HUES6 (cell line): ENCODE data around the gene BAX.

Experiments
- H3K27ac ChIP-seq: 2 replicates; pipeline ENCODE4 v1.7.0; 2013; ENCODE audit warnings: low read depth, mild to moderate bottlenecking, low read length, inconsistent platforms
- H3K27me3 ChIP-seq: 2 replicates; pipeline ENCODE4 v1.6.1; 2013; ENCODE audit warnings: low read length; ENCODE audit not compliant: control insufficient read depth, insufficient read depth
- H3K36me3 ChIP-seq: 2 replicates; pipeline ENCODE4 v1.6.1; 2013; ENCODE audit warnings: low read length; ENCODE audit not compliant: control insufficient read depth, insufficient read depth
- H3K4me1 ChIP-seq: 2 replicates; pipeline ENCODE4 v1.6.1; 2013; ENCODE audit warnings: low read length; ENCODE audit not compliant: control insufficient read depth, insufficient read depth
- H3K4me3 ChIP-seq: 2 replicates; pipeline ENCODE4 v1.5.1; 2013; ENCODE audit warnings: low read depth, low read length
- H3K9ac ChIP-seq: one replicate; pipeline ENCODE4 v1.6.1; 2013; ENCODE audit warnings: mild to moderate bottlenecking, low read length
- H3K9me3 ChIP-seq: 2 replicates; pipeline ENCODE4 v1.6.1; 2013; ENCODE audit warnings: low read depth, low read length; ENCODE audit not compliant: control insufficient read depth, insufficient read depth

Gene BAX

DNA sequence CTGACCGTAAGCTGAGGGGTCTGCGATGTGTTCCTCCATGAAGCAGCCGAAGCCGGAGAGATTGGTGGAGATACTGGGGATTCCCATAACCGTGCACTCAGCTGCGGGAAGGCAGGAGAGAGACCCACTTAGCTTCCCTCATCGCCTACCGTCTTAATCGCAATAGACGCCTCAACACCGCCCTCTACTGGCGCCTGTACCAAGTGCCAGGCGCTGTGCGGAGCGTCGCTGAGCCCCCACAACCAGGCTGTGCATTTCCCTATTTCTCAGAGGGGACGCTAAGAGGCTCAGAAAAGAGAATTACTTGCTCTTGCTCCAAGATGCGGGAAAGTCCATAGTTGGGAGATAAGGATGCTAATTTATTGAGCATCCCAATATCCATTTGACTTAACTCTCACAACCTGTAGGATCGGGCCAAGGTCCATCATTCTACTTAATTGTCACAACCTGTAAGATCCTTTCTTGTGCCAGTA lies 16.3 kb downstream of the BAX start:
- H3K9ac ChIP-seq = no peak overlapping the region
- H3K4me3 ChIP-seq = no peak overlapping the region

DNA sequence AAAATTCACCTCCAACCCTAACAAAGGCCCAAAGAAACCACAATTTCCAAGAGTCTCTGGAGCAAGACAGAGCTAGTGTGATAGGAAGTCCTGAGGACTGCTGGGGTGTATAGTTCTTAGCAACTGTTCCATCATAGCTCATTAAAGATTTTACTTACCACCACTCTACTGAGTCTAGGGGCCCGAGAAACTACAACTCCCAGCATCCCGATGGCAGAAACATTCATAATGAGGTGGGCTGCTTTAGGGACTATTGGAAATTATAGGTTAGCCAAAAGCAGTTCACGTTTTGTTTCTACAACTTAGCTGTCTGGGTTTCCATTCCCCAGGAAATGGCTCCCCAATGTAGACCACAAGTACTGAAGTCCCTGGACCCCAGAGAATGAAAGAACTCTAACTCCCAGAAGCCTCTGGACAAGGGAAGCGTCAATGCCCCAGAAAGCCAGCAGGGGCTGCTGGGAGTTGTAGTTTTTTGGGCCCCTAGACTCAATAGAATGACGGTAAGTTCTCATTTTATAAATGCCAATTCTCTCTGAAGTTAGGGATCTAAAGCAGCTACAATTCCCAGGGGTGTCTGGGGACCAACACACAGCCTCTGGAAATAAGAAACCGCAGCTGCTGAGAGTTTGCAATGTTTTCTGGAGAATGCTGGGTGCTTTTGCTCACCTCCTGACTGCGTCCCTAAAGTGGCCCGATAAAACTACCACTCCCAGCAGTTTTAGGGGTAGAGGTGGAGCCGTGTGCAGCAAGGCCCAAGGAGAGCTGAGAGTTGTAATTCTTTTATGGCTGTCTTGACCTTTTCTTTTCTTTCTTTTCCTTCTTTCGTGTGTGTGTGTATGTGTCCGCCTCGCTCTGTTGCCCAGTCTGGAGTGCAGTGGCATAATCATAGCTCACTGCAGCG lies 21.5 kb downstream of the BAX start:
- Histone ChIP-seq H3K9ac (no peak overlapping the region), H3K9me3 (no peaks in the 10 kb centered on the region), H3K27me3 (no peaks in the 10 kb centered on the region), H3K4me3 (no peak overlapping the region), H3K4me1 (no peaks in the 10 kb centered on the region), H3K36me3 (peaks cover 40% of the 10 kb centered on the region), H3K27ac (no peak overlapping the region)

More for the DNA sequence above, 16.3 kb downstream of the BAX start:
- Histone ChIP-seq H3K36me3 (peaks cover 46% of the 10 kb centered on the region), H3K4me1 (peaks cover 8% of the 10 kb centered on the region; the same call in 1 of the 2 replicates), H3K27me3 (no peaks in the 10 kb centered on the region), H3K27ac (no peak overlapping the region), H3K9me3 (no peaks in the 10 kb centered on the region)

DNA sequence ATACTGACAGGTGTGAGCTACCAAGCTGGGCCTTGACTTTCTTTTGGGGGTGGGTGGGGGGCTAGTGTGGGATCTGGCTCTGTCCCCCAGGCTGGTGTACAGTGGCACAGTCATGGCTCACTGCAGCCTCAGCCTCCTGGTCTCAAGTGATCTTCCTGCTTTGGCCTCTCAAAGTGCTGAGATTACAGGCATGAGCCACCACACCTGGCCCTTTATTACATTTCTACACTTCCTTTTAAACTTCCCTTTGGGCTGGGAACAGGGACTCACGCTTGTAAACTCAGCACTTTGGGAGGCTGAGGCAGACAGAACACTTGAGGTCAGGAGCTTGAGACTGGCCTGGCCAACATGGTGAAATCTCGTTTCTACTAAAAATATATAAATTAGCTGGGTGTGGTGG lies 22.4 kb downstream of the BAX start:
- no peak overlapping the region for H3K9ac ChIP-seq
- H3K27ac ChIP-seq = no peak overlapping the region
- H3K36me3 ChIP-seq = peaks cover 47% of the 10 kb centered on the region
- no peaks in the 10 kb centered on the region for H3K27me3 ChIP-seq
- H3K9me3 ChIP-seq = no peaks in the 10 kb centered on the region
- no peak overlapping the region for H3K4me3 ChIP-seq
- H3K4me1 ChIP-seq = no peaks in the 10 kb centered on the region

DNA sequence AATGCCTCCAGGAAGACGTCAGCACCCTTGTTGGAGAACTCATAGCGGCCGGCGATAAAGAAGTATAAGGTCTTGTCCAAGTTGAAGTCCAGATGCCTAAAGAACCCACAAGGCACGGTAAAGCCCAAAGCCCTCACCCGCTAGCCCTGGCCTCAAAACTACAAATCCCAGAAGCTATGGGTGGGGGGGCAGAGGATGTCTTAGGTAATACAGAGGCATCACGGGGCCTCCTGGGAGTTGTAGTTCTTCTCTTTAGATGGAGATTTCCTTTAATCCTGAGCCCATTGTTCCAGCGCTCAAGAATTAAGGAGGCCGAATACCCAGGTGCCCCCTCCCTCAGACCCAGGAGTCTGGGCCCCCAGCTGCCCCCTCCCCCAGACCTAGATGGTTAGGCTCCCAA lies 27.6 kb downstream of the BAX start:
- H3K9ac ChIP-seq = no peak overlapping the region
- peaks cover 57% of the 10 kb centered on the region for H3K36me3 ChIP-seq
- H3K9me3 ChIP-seq = no peaks in the 10 kb centered on the region
- H3K4me1 ChIP-seq = no peaks in the 10 kb centered on the region
- H3K27ac ChIP-seq = no peak overlapping the region
- H3K4me3 ChIP-seq = no peak overlapping the region
- H3K27me3 ChIP-seq = no peaks in the 10 kb centered on the region

DNA sequence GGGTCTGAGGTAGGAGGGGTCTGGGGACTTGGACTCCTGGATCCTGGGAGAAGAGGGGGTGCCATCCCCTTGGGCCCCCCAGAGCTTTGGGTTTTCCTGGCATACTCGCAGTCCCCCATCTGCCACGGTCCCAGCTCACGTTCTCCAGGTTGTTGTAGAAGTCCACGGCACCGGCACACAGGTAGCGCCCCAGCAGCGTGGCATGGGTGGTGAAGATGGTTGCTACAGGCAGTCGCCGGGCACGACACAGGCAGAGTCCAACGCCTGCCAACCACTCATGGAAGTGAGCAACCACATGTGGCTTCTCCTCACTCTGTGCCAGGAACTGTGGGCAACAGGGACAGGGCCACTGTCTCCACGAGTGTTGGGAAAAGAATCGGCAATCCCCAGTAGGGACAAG lies 31.0 kb downstream of the BAX start:
- Histone ChIP-seq H3K36me3 (peaks cover 63% of the 10 kb centered on the region), H3K9me3 (no peaks in the 10 kb centered on the region), H3K4me3 (no peak overlapping the region), H3K9ac (no peak overlapping the region), H3K4me1 (peaks cover 4% of the 10 kb centered on the region; the same call in 1 of the 2 replicates), H3K27ac (no peak overlapping the region), H3K27me3 (no peaks in the 10 kb centered on the region)

DNA sequence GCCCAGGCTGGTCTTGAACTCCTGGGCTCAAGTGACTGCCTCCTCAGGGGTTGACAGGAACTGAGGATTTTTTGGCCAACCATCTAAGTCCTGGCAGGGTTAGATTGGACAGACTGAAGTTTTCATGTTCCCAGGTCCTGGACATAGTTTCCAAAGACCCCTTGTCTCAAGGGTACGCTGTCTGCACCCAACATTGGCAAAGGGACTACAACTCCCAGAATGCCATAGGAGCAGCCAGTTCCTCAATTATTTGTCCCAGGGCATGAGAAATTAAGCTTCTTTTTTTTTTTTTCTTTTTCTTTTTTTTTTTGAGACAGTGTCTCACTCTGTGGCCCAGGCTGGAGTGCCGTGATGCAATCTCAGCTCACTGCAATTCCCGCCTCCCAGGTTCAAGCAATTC lies 31.5 kb downstream of the BAX start:
- Histone ChIP-seq H3K27me3 (no peaks in the 10 kb centered on the region), H3K4me3 (no peak overlapping the region), H3K27ac (no peak overlapping the region), H3K9me3 (no peaks in the 10 kb centered on the region), H3K9ac (no peak overlapping the region), H3K36me3 (peaks cover 66% of the 10 kb centered on the region), H3K4me1 (peaks cover 7% of the 10 kb centered on the region; the same call in 1 of the 2 replicates)

DNA sequence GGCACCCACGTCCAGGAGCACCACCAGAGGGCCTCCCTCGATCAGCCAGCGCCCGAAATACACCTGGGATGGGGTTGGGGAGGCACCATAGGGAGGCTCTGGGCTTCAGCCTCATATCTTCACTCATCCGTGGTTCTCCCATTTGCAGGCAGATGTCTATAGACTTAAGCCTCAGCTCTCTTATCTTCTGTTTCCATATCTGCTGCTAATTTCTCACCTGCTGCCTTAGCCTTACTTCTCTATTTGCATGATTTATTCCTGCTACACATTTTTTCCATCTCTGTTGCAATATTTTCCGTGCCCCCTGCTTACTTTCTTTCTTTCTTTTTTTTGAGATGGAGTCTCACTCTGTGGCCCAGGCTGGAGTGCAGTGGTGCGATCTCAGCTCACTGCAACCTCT lies 32.6 kb downstream of the BAX start:
- no peak overlapping the region for H3K9ac ChIP-seq

DNA sequence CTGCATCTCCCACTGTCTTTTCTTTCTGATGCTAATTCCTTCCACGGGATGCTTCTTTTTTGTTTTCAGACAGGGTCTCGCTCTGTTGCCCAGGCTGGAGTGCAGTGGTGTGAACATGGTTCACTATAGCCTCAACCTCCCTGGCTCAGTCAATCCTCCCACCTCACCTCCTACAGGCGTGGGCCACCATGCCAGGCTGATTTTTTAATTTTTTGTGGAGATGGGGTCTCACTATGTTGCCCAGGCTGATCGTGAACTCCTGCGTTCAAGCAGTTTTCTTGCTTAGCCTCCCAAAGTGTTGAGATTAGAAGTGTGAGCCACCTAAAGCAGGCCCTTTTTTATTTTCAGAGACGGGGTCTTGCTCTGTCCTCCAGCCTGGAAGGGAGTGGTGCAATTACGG lies 33.6 kb downstream of the BAX start:
- Histone ChIP-seq H3K9ac (no peak overlapping the region), H3K27ac (no peak overlapping the region), H3K4me1 (peaks cover 14% of the 10 kb centered on the region; the same call in 1 of the 2 replicates), H3K9me3 (no peaks in the 10 kb centered on the region), H3K36me3 (peaks cover 47% of the 10 kb centered on the region), H3K27me3 (no peaks in the 10 kb centered on the region), H3K4me3 (no peak overlapping the region)

More for the DNA sequence above, 32.6 kb downstream of the BAX start:
- H3K27me3 ChIP-seq = no peaks in the 10 kb centered on the region
- H3K9me3 ChIP-seq = no peaks in the 10 kb centered on the region
- H3K4me1 ChIP-seq = peaks cover 14% of the 10 kb centered on the region; the same call in 1 of the 2 replicates
- no peak overlapping the region for H3K27ac ChIP-seq
- H3K4me3 ChIP-seq = no peak overlapping the region
- H3K36me3 ChIP-seq = peaks cover 56% of the 10 kb centered on the region

DNA sequence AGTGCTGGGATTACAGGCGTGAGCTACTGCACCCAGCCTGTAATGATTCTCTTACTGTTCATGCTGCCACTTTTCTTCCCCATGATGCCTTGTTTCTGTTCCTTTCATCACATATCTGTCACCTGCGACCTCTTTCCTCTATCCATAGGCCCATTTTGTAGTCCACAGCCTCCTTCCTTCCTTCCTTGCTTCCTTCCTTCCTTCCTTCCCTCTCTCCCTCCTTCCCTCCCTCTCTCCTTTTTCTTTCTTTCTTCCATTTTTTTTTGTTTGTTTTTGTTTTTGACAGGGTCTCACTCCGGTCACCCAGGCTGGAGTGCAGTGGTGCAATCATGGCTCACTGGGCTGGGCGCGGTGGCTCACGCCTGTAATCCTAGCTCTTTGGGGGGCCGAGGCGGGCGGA lies 34.2 kb downstream of the BAX start:
- no peaks in the 10 kb centered on the region for H3K9me3 ChIP-seq
- H3K36me3 ChIP-seq = peaks cover 47% of the 10 kb centered on the region
- H3K27ac ChIP-seq = no peak overlapping the region
- no peaks in the 10 kb centered on the region for H3K27me3 ChIP-seq
- peaks cover 14% of the 10 kb centered on the region; the same call in 1 of the 2 replicates for H3K4me1 ChIP-seq
- no peak overlapping the region for H3K9ac ChIP-seq
- H3K4me3 ChIP-seq = no peak overlapping the region

DNA sequence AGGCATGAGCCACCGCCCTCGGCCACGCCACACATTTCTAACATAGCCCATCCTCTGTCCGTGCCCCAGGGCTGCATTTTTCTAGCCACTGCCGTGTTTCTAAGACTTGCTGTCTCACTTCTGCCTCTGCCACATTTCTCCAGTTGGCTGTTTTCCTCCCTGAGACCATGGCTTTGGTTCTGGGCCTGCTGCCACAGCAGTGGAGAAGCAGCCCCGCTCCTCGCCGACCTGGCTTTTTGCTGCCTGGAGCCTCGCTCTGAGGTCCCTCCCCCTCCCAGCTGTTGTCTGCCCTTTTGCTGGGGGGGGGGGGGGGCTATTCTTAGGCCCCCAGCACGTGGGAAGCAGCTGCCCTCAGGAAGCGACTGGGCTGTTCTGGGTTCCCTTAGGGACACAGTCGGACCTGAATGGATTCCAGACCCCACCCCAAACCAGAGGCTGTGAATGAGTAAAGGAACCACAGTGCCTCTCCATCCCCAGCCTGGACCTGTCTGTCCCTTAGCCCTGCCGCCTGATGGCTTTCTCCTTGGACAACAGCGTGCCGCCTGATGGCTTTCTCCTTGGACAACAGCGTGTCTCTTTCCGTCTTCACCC lies 35.1 kb downstream of the BAX start:
- H3K27me3 ChIP-seq = no peaks in the 10 kb centered on the region
- no peak overlapping the region for H3K4me3 ChIP-seq
- no peak overlapping the region for H3K9ac ChIP-seq
- no peaks in the 10 kb centered on the region for H3K9me3 ChIP-seq
- H3K27ac ChIP-seq = no peak overlapping the region
- peaks cover 16% of the 10 kb centered on the region; the same call in 1 of the 2 replicates for H3K4me1 ChIP-seq
- H3K36me3 ChIP-seq = peaks cover 47% of the 10 kb centered on the region

DNA sequence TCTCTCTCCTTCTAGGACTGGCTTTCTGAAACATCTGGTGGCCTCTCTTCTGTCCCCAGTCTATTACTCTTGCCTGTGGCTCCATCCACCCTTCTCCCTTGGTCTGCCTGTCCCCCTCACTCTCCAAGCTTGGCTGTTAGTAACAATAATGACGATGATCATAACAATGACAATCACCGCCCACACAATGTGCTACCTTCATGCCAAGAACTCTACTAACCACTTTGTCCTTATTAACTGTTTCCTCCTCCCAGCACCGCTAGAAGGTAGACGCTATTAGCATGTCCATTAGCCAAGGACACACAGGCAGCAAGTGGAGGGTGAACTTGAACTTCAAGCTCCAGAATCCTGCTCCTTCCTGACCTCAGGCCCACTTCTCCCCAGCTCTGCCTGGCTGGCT lies 35.7 kb downstream of the BAX start:
- peaks cover 41% of the 10 kb centered on the region for H3K36me3 ChIP-seq

More for the DNA sequence above, 35.7 kb downstream of the BAX start:
- Histone ChIP-seq H3K4me3 (no peak overlapping the region), H3K4me1 (peaks cover 16% of the 10 kb centered on the region; the same call in 1 of the 2 replicates), H3K27ac (no peak overlapping the region), H3K9ac (no peak overlapping the region), H3K9me3 (no peaks in the 10 kb centered on the region), H3K27me3 (no peaks in the 10 kb centered on the region)
